Fibroblast of lung (primary cell): ENCODE data around the gene KHNYN.

ENCODE experiments used
- EZH2 ChIP-seq: IDR thresholded peaks from 2 replicates; pipeline ENCODE4 v1.5.1; 2012; ENCODE audit warnings: low read length, control low read depth, mild to moderate bottlenecking; ENCODE audit errors: missing control alignments
- TF ChIP-seq, protein P1 (sequence below), 2 donors: IDR thresholded peaks in 1 of 2; conservative IDR thresholded peaks in 1 of 2; 1 replicate in 1 of 2; 2 replicates in 1 of 2; pipeline ENCODE4 v1.5.1; 2011 to 2012; ENCODE audit warnings: low read length in 2 of 2, control low read depth in 1 of 2, inconsistent platforms in 1 of 2, low read depth in 1 of 2, mild to moderate bottlenecking in 1 of 2

DNA sequence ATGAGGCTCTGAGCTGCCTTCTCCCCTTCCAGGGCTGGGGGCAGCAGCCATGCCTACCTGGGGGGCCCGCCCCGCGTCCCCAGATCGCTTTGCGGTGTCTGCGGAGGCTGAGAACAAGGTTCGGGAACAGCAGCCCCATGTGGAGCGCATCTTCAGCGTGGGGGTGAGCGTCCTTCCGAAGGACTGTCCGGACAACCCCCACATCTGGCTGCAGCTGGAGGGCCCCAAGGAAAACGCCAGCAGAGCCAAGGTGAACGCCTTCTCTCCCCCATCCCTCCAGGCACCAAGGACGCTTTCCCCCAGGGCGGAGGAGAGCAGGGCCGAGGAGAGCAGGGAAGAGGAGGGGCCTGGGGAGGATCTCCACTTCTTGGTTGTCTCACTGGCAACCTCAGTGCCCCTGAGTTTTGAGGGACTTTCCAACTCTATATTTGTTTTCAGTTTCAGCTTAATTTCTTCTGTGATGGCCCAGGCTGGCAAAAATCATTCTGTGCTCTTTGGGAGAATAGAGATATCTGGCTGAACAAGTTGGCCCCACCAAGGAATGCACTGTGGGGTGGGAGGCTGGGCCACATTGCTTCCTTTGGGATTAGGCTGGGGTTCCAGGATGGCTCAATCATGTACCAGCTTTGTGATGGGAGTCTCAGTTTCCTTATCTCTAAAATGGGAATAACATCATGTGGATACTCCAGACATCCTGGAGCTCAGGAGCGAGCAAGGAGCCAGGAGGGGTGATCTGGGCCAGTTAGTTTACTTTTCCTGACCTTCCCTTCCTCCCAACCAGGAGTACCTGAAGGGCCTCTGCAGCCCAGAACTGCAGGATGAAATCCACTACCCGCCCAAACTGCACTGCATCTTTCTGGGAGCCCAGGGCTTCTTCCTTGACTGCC, 1.2 kb downstream of the KHNYN start:
- TF ChIP-seq, protein P1, sequence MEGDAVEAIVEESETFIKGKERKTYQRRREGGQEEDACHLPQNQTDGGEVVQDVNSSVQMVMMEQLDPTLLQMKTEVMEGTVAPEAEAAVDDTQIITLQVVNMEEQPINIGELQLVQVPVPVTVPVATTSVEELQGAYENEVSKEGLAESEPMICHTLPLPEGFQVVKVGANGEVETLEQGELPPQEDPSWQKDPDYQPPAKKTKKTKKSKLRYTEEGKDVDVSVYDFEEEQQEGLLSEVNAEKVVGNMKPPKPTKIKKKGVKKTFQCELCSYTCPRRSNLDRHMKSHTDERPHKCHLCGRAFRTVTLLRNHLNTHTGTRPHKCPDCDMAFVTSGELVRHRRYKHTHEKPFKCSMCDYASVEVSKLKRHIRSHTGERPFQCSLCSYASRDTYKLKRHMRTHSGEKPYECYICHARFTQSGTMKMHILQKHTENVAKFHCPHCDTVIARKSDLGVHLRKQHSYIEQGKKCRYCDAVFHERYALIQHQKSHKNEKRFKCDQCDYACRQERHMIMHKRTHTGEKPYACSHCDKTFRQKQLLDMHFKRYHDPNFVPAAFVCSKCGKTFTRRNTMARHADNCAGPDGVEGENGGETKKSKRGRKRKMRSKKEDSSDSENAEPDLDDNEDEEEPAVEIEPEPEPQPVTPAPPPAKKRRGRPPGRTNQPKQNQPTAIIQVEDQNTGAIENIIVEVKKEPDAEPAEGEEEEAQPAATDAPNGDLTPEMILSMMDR (conservative IDR thresholded peaks at IDR 0.05 in 1 of 2, IDR thresholded peaks at IDR 0.05 in 1 of 2; ENCODE audit: low read depth in 1 of 2, low read length in 2 of 2): no peak
- no peak for TF ChIP-seq EZH2
